CD14-positive monocyte (primary cell): Measurements from ENCODE around the gene COMP. TPM values are rescaled to one million over a fixed set of nuclear protein-coding genes. Genes with fewer than 3 reads are reported as not detected.
A peak's percentile ranks its signal among the peaks of the same experiment; 100 is the strongest.

Source experiments
- DNase-seq, 3 donors: peaks; one replicate each; pipeline ENCODE4 v3.0.0-alpha.2; 2011 to 2022
- H2AFZ ChIP-seq: 2 replicates; pipeline ENCODE4 v1.6.0; 2012; ENCODE audit warnings: mild to moderate bottlenecking, low read depth, low read length, inconsistent platforms; ENCODE audit not compliant: insufficient read depth, poor library complexity, severe bottlenecking
- H3K27ac ChIP-seq, 2 donors: 1 replicate in 1 of 2; 2 replicates in 1 of 2; pipeline ENCODE4 v1.5.1; 2012 to 2013; ENCODE audit warnings: low read length in 2 of 2, control low read depth in 1 of 2, inconsistent platforms in 1 of 2, low read depth in 1 of 2, mild to moderate bottlenecking in 1 of 2
- H3K27me3 ChIP-seq, 2 donors: one replicate each; pipeline versions ENCODE4 v1.6.0 to v1.6.1; 2011 to 2013; ENCODE audit warnings: low read length in 2 of 2; ENCODE audit not compliant: control insufficient read depth in 2 of 2, insufficient read depth in 2 of 2
- H3K36me3 ChIP-seq, 2 donors: replicated peaks in 1 of 2; 1 replicate in 1 of 2; 2 replicates in 1 of 2; pipeline versions ENCODE4 v1.5.1 to v1.6.1; 2012 to 2013; ENCODE audit warnings: low read length in 2 of 2, control low read depth in 1 of 2, inconsistent platforms in 1 of 2, mild to moderate bottlenecking in 1 of 2; ENCODE audit not compliant: insufficient read depth in 2 of 2, control insufficient read depth in 1 of 2
- H3K4me1 ChIP-seq, 2 donors: 1 replicate in 1 of 2; 2 replicates in 1 of 2; pipeline versions ENCODE4 v1.5.1 to v1.6.1; 2012 to 2013; ENCODE audit warnings: low read length in 2 of 2, control low read depth in 1 of 2, inconsistent platforms in 1 of 2, mild to moderate bottlenecking in 1 of 2, moderate library complexity in 1 of 2; ENCODE audit not compliant: insufficient read depth in 2 of 2, control insufficient read depth in 1 of 2
- H3K4me2 ChIP-seq: replicated peaks from 2 replicates; pipeline ENCODE3; 2012; ENCODE audit warnings: low read length, moderate library complexity, mild to moderate bottlenecking; ENCODE audit not compliant: poor library complexity, severe bottlenecking; ENCODE audit errors: extremely low read depth
- H3K4me3 ChIP-seq, 3 experiments: fragments of 200-600 bp in 1 of 3; sonication (generic) in 1 of 3; replicated peaks in 1 of 3; 1 replicate in 2 of 3; 2 replicates in 1 of 3; pipeline ENCODE4 v1.5.1; 2011 to 2013; ENCODE audit warnings: low read length in 3 of 3, mild to moderate bottlenecking in 3 of 3, control low read depth in 2 of 3, low read depth in 2 of 3, inconsistent platforms in 1 of 3, moderate library complexity in 1 of 3
- H3K79me2 ChIP-seq: 2 replicates; pipeline ENCODE4 v1.6.0; 2012; ENCODE audit warnings: mild to moderate bottlenecking, control low read depth, inconsistent platforms, low read length, moderate library complexity; ENCODE audit not compliant: insufficient read depth
- H3K9ac ChIP-seq: 2 replicates; pipeline ENCODE4 v1.6.0; 2017; ENCODE audit warnings: low read length, mild to moderate bottlenecking; ENCODE audit not compliant: insufficient read depth, poor library complexity, severe bottlenecking
- H3K9me3 ChIP-seq, 2 donors: replicated peaks in 1 of 2; 1 replicate in 1 of 2; 2 replicates in 1 of 2; pipeline versions ENCODE4 v1.5.1 to v1.6.1; 2012 to 2013; ENCODE audit warnings: low read length in 2 of 2, control low read depth in 1 of 2; ENCODE audit not compliant: control insufficient read depth in 1 of 2, insufficient read depth in 1 of 2
- H4K20me1 ChIP-seq: 2 replicates; pipeline ENCODE4 v1.6.0; 2012; ENCODE audit warnings: mild to moderate bottlenecking, low read length, control low read depth, moderate library complexity; ENCODE audit not compliant: insufficient read depth
- H3K27ac Mint-ChIP-seq, 7 donors: one replicate each; pipeline ENCODE4 v1.8.0; 2020; ENCODE audit warnings: mild to moderate bottlenecking in 7 of 7, mixed read lengths in 7 of 7, moderate library complexity in 6 of 7, inconsistent platforms in 2 of 7
- H3K27me3 Mint-ChIP-seq, 3 donors: one replicate each; pipeline ENCODE4 v1.8.0; 2021 to 2022; ENCODE audit warnings: low read depth in 3 of 3, mild to moderate bottlenecking in 3 of 3, mixed read lengths in 3 of 3, moderate library complexity in 3 of 3, inconsistent platforms in 1 of 3
- H3K36me3 Mint-ChIP-seq, 2 donors: one replicate each; pipeline ENCODE4 v1.8.0; 2020; ENCODE audit warnings: mixed read lengths in 2 of 2, inconsistent platforms in 1 of 2, mild to moderate bottlenecking in 1 of 2
- H3K4me1 Mint-ChIP-seq: one replicate; pipeline ENCODE4 v1.8.0; 2020; ENCODE audit warnings: mild to moderate bottlenecking, mixed read lengths
- H3K4me3 Mint-ChIP-seq, 2 donors: one replicate each; pipeline ENCODE4 v1.8.0; 2020; ENCODE audit warnings: mild to moderate bottlenecking in 2 of 2, mixed read lengths in 2 of 2, moderate library complexity in 1 of 2
- H3K9me3 Mint-ChIP-seq, 7 donors: one replicate each; pipeline ENCODE4 v1.8.0; 2020 to 2022; ENCODE audit warnings: mixed read lengths in 7 of 7, mild to moderate bottlenecking in 6 of 7, moderate library complexity in 6 of 7, inconsistent platforms in 2 of 7
- WGBS: methylation state at CpG from one replicate; pipeline ENCODE4 v1.1.5; 2013; ENCODE audit warnings: missing lambda C conversion rate; ENCODE audit not compliant: insufficient coverage; 5-methylcytosine and 5-hydroxymethylcytosine counted together
- intact Hi-C, 2 donors: fragments of 100-400 bp; cut with micrococcal nuclease; formaldehyde crosslinking; loops; one replicate each; pipeline versions ENCODE4 v1.15.0 to v1.15.1; 2023
- polyA plus RNA-seq, 3 donors: library from polyadenylated mRNA; depleted of rRNA in 1 of 3; unstranded in 2 of 3; stranded (reverse) in 1 of 3; fragments of 300-500 nt in 2 of 3; fragments of >200 nt in 1 of 3; fragmentation: Illumina TruSeq in 2 of 3; gene quantifications; 1 replicate in 2 of 3; 2 replicates in 1 of 3; pipeline ENCODE4 v1.2.3, GENCODE V29; 2012 to 2021
- TF ChIP-seq, protein P1 (sequence below): fragments of 200-600 bp; IDR thresholded peaks from one replicate; pipeline ENCODE4 v1.8.0; 2022; ENCODE audit warnings: antibody characterized with exemption, mild to moderate bottlenecking

The COMP gene
- polyA plus RNA-seq, 3 donors, result not detected

DNA sequence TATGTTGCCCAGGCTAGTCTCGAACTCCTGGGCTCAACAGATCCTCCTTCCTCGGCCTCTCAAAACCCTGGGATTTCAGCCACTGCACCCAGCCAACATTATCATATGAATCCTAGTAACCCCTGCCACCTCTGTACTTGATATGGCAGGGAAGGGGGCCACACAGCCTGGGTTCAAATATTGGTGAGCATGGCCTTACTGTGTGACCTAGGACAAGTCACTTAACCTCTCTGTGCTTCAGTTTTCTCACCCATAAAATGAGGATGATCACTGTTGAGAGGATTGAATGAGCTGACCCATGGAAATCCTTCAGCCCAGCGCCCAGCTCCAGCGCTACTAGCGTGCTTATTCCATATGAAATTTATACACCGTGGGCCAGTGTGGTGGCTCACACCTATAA, 3.6 kb upstream of the COMP start:
- peaks cover 0 to 20% (median 8%) of the 10 kb centered on the region in 7 donors for H3K9me3 Mint-ChIP-seq
- peaks cover 3 to 4% of the 10 kb centered on the region in 2 donors for H3K36me3 Mint-ChIP-seq
- Histone ChIP-seq H3K4me3 (no peak overlapping the region), H2AFZ (no peak overlapping the region), H3K27me3 (peaks cover 34 to 82% of the 10 kb centered on the region in 2 donors), H3K9ac (no peak overlapping the region), H3K4me1 (peaks cover 8 to 13% of the 10 kb centered on the region in 2 donors), H4K20me1 (no peaks in the 10 kb centered on the region), H3K36me3 (no peaks in the 10 kb centered on the region), H3K4me2 (no peak overlapping the region), H3K79me2 (no peaks in the 10 kb centered on the region), H3K9me3 (no peaks in the 10 kb centered on the region), H3K27ac (no peak overlapping the region)
- H3K27me3 Mint-ChIP-seq, result peaks cover 80 to 88% (median 82%) of the 10 kb centered on the region in 3 donors
- H3K4me3 Mint-ChIP-seq, result peak overlapping the region in 1 of 2 donors; percentile 55
- peaks cover 13% of the 10 kb centered on the region for H3K4me1 Mint-ChIP-seq
- TF ChIP-seq, protein P1, sequence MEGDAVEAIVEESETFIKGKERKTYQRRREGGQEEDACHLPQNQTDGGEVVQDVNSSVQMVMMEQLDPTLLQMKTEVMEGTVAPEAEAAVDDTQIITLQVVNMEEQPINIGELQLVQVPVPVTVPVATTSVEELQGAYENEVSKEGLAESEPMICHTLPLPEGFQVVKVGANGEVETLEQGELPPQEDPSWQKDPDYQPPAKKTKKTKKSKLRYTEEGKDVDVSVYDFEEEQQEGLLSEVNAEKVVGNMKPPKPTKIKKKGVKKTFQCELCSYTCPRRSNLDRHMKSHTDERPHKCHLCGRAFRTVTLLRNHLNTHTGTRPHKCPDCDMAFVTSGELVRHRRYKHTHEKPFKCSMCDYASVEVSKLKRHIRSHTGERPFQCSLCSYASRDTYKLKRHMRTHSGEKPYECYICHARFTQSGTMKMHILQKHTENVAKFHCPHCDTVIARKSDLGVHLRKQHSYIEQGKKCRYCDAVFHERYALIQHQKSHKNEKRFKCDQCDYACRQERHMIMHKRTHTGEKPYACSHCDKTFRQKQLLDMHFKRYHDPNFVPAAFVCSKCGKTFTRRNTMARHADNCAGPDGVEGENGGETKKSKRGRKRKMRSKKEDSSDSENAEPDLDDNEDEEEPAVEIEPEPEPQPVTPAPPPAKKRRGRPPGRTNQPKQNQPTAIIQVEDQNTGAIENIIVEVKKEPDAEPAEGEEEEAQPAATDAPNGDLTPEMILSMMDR, result no peak
- WGBS, result 95% methylated on average over 4 of the region's 6 CpGs
- intact Hi-C loops, result no loop called here
- no peak for DNase-seq
- H3K27ac Mint-ChIP-seq, result no peak overlapping the region

DNA sequence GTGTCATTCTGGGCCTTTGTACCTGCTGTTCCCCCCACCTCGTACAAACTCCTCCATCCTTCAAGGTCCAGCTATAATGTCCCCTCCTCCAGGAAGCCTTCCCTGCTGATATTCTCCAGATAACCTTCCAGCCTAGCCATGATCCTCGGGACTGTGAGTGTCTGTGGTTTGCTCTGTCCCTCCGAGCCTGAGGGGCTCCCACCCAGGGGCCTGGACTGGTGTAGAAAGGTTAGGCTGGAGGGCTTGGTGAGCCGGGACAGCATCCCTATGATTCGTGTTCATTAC, 2.9 kb upstream of the COMP start:
- 60% methylated on average over 1 of the region's 5 CpGs for WGBS
- peaks cover 87 to 95% (median 89%) of the 10 kb centered on the region in 3 donors for H3K27me3 Mint-ChIP-seq

More for the DNA sequence above, 2.9 kb upstream of the COMP start:
- Histone ChIP-seq H3K79me2 (no peaks in the 10 kb centered on the region), H3K9me3 (peaks cover 0 to 6% of the 10 kb centered on the region in 2 donors), H3K9ac (no peak overlapping the region), H3K27ac (no peak overlapping the region), H2AFZ (no peak overlapping the region), H3K36me3 (no peaks in the 10 kb centered on the region), H3K4me3 (no peak overlapping the region), H3K4me2 (no peak overlapping the region), H3K27me3 (peaks cover 42 to 87% of the 10 kb centered on the region in 2 donors), H4K20me1 (no peaks in the 10 kb centered on the region), H3K4me1 (peaks cover 12 to 20% of the 10 kb centered on the region in 2 donors)
- TF ChIP-seq, protein P1, result no peak
- peaks cover 5 to 7% of the 10 kb centered on the region in 2 donors for H3K36me3 Mint-ChIP-seq
- peak overlapping the region in 1 of 2 donors; percentile 27 for H3K4me3 Mint-ChIP-seq
- DNase-seq, result no peak
- H3K4me1 Mint-ChIP-seq, result peaks cover 19% of the 10 kb centered on the region
- intact Hi-C loops, result no loop called here
- no peak overlapping the region for H3K27ac Mint-ChIP-seq
- H3K9me3 Mint-ChIP-seq, result peaks cover 0 to 24% (median 10%) of the 10 kb centered on the region in 7 donors
